DND-41 (cell line): ENCODE results near the gene SDHAF2.

ENCODE experiments used
- CTCF ChIP-seq: IDR thresholded peaks from 2 replicates; pipeline ENCODE4 v1.5.1; 2012; ENCODE audit warnings: borderline replicate concordance, low read length, moderate library complexity, mild to moderate bottlenecking; ENCODE audit not compliant: poor library complexity, severe bottlenecking; ENCODE audit errors: extremely low read depth
- EZH2 ChIP-seq: IDR thresholded peaks from 3 replicates; pipeline ENCODE4 v1.6.1; 2012; ENCODE audit warnings: borderline replicate concordance, low read depth, mild to moderate bottlenecking, moderate library complexity, low read length, inconsistent platforms; ENCODE audit not compliant: severe bottlenecking

- TF ChIP-seq CTCF = no peak
- no peak for TF ChIP-seq EZH2
Measured at GRCh38 chr11:61481806-61482205, 51.9 kb downstream of the SDHAF2 start.
